ENCODE measurements around the gene OSBP2. TPM values are rescaled to one million over a fixed set of nuclear protein-coding genes. Genes with fewer than 3 reads are reported as not detected.

Gene OSBP2
- total RNA-seq, 1 donor from 2014 or later = 2.4 TPM

DNA sequence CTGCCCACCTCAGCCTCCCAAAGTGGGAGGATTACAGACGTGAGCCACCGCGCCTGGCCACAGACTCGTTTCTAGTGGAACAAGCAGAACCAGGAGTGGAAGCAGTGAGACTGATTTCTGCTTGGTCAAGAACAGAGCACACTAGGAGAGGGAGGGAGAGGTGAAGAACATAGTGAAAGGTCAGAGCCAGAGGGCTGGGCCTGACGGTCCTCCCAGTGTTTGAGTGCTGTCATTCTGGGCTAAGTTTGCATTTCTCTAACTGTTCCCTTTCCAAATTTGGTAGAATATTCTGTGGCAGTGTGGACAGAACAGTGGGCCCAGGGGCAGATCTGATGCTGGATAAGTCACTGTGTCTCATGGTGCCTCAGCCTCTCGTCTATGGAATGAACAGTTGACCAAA lies 55.2 kb downstream of the OSBP2 start:
- TF ChIP-seq, protein P1, sequence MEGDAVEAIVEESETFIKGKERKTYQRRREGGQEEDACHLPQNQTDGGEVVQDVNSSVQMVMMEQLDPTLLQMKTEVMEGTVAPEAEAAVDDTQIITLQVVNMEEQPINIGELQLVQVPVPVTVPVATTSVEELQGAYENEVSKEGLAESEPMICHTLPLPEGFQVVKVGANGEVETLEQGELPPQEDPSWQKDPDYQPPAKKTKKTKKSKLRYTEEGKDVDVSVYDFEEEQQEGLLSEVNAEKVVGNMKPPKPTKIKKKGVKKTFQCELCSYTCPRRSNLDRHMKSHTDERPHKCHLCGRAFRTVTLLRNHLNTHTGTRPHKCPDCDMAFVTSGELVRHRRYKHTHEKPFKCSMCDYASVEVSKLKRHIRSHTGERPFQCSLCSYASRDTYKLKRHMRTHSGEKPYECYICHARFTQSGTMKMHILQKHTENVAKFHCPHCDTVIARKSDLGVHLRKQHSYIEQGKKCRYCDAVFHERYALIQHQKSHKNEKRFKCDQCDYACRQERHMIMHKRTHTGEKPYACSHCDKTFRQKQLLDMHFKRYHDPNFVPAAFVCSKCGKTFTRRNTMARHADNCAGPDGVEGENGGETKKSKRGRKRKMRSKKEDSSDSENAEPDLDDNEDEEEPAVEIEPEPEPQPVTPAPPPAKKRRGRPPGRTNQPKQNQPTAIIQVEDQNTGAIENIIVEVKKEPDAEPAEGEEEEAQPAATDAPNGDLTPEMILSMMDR (IDR thresholded peaks at IDR 0.05) = no peak
- peaks cover 2% of the 10 kb centered on the region for H3K36me3 Mint-ChIP-seq (ENCODE audit: low read depth)
- no peaks in the 10 kb centered on the region for H3K9me3 Mint-ChIP-seq (ENCODE audit: low read depth)
- no peak overlapping the region for H3K4me3 Mint-ChIP-seq (ENCODE audit: unreplicated experiment)
- no peak overlapping the region for H3K27ac Mint-ChIP-seq (ENCODE audit: unreplicated experiment)
- no peaks in the 10 kb centered on the region for H3K27me3 Mint-ChIP-seq (ENCODE audit: low read depth)
- H3K4me1 Mint-ChIP-seq (ENCODE audit: low read depth) = peaks cover 20% of the 10 kb centered on the region
- no peak for DNase-seq (ENCODE audit: low spot score)

DNA sequence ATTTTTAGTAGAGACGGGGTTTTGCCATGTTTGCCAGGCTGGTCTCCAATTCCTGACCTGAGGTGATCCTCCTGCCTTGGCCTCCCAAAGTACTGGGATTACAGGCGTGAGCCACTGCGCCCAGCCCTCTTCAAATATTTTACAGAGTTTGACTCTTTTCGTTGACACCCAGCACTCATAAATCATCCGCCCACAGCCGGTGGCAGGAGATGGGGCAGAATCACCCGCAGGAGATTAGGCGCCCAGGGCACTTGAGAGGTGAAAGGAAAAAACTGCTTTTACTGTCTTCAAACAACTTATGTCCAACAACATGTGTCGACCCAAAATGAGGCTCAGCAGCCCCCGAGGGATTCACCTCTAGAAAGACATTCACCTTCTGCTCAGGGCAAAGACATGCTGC lies 56.9 kb downstream of the OSBP2 start:
- no peaks in the 10 kb centered on the region for H3K9me3 Mint-ChIP-seq (ENCODE audit: low read depth)
- peaks cover 20% of the 10 kb centered on the region for H3K4me1 Mint-ChIP-seq (ENCODE audit: low read depth)
- no peak for DNase-seq (ENCODE audit: low spot score)
- no peaks in the 10 kb centered on the region for H3K27me3 Mint-ChIP-seq (ENCODE audit: low read depth)
- H3K27ac Mint-ChIP-seq (ENCODE audit: unreplicated experiment) = no peak overlapping the region
- TF ChIP-seq, protein P1 (IDR thresholded peaks at IDR 0.05) = no peak
- H3K4me3 Mint-ChIP-seq (ENCODE audit: unreplicated experiment) = no peak overlapping the region
- peaks cover 2% of the 10 kb centered on the region for H3K36me3 Mint-ChIP-seq (ENCODE audit: low read depth)

DNA sequence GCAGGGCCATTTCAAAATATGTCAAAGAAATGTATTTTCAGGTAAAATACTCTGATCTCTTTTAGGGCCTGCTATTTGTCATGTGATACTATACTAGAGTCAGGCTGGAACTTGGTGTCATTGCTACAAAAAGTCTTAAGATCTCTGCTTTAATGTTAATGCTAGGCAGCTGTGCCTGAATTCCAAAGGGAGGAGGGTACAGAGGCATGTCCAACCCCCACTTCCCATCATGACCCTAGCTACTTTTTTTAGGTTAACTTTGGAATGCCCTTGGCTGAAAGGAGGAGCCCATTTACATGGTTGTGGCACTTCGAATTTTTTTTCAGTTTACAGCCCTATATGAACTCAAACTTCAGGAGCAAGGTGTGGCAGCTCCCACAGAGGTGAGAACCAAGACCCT lies 58.1 kb downstream of the OSBP2 start:
- Mint-ChIP-seq H3K27me3 (ENCODE audit: low read depth) (no peaks in the 10 kb centered on the region), H3K27ac (ENCODE audit: unreplicated experiment) (peak overlapping the region; percentile 24)

DNA sequence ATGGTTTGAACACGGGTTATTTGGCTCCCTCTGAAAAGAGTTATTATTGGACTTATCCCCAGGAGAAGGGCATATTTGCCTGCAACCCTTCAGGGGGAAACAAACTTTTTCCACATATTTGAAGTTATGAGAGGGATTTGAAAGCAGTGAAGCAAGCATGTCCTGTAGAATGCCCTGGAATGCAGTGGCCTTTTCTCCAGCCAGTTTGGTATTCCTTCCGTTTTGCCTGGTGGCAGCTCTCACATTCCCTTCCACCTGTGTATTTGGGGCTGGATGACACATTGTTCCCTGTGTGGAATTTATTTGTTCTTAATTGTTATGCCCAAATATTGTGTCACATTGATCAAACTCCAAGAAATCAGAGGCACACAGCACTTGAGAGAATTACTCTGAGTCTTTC lies 59.0 kb downstream of the OSBP2 start:
- H3K4me1 Mint-ChIP-seq (ENCODE audit: low read depth) = peaks cover 20% of the 10 kb centered on the region
- DNase-seq (ENCODE audit: low spot score) = no peak
- H3K9me3 Mint-ChIP-seq (ENCODE audit: low read depth) = no peaks in the 10 kb centered on the region
- peaks cover 2% of the 10 kb centered on the region for H3K36me3 Mint-ChIP-seq (ENCODE audit: low read depth)
- peak overlapping the region; percentile 70 for H3K27ac Mint-ChIP-seq (ENCODE audit: unreplicated experiment)
- H3K4me3 Mint-ChIP-seq (ENCODE audit: unreplicated experiment) = no peak overlapping the region
- TF ChIP-seq, protein P1 (IDR thresholded peaks at IDR 0.05) = no peak
- H3K27me3 Mint-ChIP-seq (ENCODE audit: low read depth) = no peaks in the 10 kb centered on the region

More for the DNA sequence above, 58.1 kb downstream of the OSBP2 start:
- H3K9me3 Mint-ChIP-seq (ENCODE audit: low read depth) = no peaks in the 10 kb centered on the region
- H3K36me3 Mint-ChIP-seq (ENCODE audit: low read depth) = peaks cover 2% of the 10 kb centered on the region
- TF ChIP-seq, protein P1 (IDR thresholded peaks at IDR 0.05) = no peak
- DNase-seq (ENCODE audit: low spot score) = no peak
- no peak overlapping the region for H3K4me3 Mint-ChIP-seq (ENCODE audit: unreplicated experiment)
- peaks cover 20% of the 10 kb centered on the region for H3K4me1 Mint-ChIP-seq (ENCODE audit: low read depth)

DNA sequence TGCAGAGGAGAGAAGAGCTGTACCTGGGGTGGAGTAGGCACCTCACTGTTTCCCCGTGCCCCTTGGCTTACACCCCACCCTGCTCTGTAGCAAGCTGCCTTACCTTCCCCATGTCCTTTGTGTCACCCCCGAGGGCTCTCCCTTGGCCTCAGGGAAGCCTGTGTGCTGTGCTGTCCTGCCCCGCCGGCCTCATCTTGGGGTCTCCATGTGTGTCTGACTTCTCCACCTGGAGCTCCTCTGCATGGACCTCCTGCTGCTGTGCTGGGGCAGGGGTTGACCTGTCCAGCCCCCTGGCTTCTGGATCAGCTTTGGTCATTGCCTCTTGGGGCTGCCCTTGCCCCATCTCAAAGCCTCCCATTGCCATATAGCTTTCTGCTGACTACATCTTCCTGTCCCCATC lies 59.8 kb downstream of the OSBP2 start:
- Mint-ChIP-seq H3K36me3 (ENCODE audit: low read depth) (peaks cover 2% of the 10 kb centered on the region), H3K4me3 (ENCODE audit: unreplicated experiment) (no peak overlapping the region), H3K27me3 (ENCODE audit: low read depth) (no peaks in the 10 kb centered on the region), H3K4me1 (ENCODE audit: low read depth) (peaks cover 20% of the 10 kb centered on the region), H3K27ac (ENCODE audit: unreplicated experiment) (no peak overlapping the region), H3K9me3 (ENCODE audit: low read depth) (no peaks in the 10 kb centered on the region)
- TF ChIP-seq, protein P1 (IDR thresholded peaks at IDR 0.05) = no peak
- DNase-seq (ENCODE audit: low spot score) = no peak
